Activated T-cell treated with anti-CD3 and anti-CD28 coated beads, Interleukin-2, amount 50 U/mL, for 4 hours (primary cell): Measurements from ENCODE around the gene EMC8. TPM values are rescaled to one million over a fixed set of nuclear protein-coding genes. Genes with fewer than 3 reads are reported as not detected.

Experiments
- ATAC-seq, 2 donors: fragments of 200-7000 bp; cut with Tn5 transposase; one replicate each; pipeline ENCODE4 v1.10.0; 2021
- DNase-seq: peaks from one replicate; pipeline ENCODE4 v3.0.0-alpha.2; 2020
- H3K27me3 Mint-ChIP-seq: one replicate; pipeline ENCODE4 v1.8.0; 2021; ENCODE audit warnings: low read depth, mixed read lengths
- H3K36me3 Mint-ChIP-seq: one replicate; pipeline ENCODE4 v1.8.0; 2022; ENCODE audit warnings: mixed read lengths; ENCODE audit not compliant: insufficient read depth
- H3K4me1 Mint-ChIP-seq: one replicate; pipeline ENCODE4 v1.8.0; 2021; ENCODE audit warnings: low read depth, mixed read lengths
- H3K4me3 Mint-ChIP-seq: one replicate; pipeline ENCODE4 v1.8.0; 2021; ENCODE audit warnings: mild to moderate bottlenecking, moderate library complexity, mixed read lengths
- H3K9me3 Mint-ChIP-seq: one replicate; pipeline ENCODE4 v1.8.0; 2021; ENCODE audit warnings: mixed read lengths
- total RNA-seq, 3 donors: library from RNA; stranded (reverse); gene quantifications; one replicate each; pipeline ENCODE4 v1.2.1, GENCODE V29; 2021

Gene EMC8
- total RNA-seq, 3 donors from 2014 or later, result 52.2 to 65.5 (median 62.2) TPM

GRCh38 chr16:85796152-85796551 is 3.2 kb downstream of the EMC8 start:
- H3K36me3 Mint-ChIP-seq, result peaks cover 35% of the 10 kb centered on the region
- no peak for DNase-seq
- no peaks in the 10 kb centered on the region for H3K9me3 Mint-ChIP-seq
- no peak for ATAC-seq
- peak overlapping the region; percentile 14 for H3K4me3 Mint-ChIP-seq
- no peaks in the 10 kb centered on the region for H3K27me3 Mint-ChIP-seq
- H3K4me1 Mint-ChIP-seq, result peaks cover 54% of the 10 kb centered on the region

DNA sequence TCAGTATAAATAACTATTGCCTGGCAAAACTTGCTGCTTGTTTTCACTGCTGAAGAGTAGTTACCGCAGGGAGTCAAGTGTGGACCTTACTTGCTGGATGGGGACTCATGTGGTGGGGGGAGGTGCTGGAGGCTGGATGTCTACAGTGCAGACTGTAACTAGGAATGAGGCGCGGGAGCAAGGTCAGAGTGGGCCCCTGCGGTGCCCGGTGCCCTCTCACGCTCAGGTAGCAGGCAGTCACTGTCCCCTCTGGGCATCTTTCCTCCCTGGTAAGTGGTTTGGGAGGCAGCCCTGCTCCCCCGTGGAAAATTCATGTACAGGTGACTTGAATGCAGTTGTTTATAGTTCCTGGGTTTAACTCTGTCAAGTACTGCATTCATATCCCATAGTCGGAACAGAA is 4.6 kb downstream of the EMC8 start:
- Mint-ChIP-seq H3K27me3 (no peaks in the 10 kb centered on the region), H3K4me1 (peaks cover 55% of the 10 kb centered on the region), H3K9me3 (no peaks in the 10 kb centered on the region), H3K4me3 (no peak overlapping the region), H3K36me3 (peaks cover 40% of the 10 kb centered on the region)
- no peak for ATAC-seq
- no peak for DNase-seq

DNA sequence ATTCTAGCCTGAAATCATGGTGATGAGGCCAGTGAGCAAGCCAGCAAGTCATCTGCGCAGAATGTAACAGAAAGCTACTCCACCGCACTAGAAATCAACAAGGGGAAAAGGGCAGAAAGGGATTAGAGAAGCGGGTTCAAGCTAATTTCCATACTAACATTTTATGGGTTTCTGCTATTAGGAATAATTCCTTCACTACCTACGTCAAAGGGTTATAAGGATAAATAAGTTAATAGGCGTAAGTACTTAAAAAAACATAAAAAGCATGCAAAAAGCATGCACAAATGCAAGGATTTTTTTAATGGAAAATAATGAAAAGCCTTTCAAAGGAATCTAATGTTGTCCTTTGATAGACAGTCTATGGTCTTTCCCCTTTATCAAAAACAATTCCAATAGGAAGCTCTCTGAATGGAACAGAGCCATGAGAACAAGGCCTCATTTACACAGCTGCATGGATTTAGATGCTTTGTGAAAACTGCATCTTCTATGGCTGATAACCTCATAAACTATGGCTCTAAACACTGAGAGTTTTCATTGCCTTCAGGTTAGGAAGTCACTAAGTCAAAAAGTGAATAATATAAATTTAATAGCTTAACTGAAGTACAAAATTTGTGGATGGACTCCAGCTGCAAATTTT is 5.6 kb downstream of the EMC8 start:
- no peak overlapping the region for H3K4me3 Mint-ChIP-seq
- no peaks in the 10 kb centered on the region for H3K27me3 Mint-ChIP-seq
- no peaks in the 10 kb centered on the region for H3K9me3 Mint-ChIP-seq
- peaks cover 44% of the 10 kb centered on the region for H3K36me3 Mint-ChIP-seq
- H3K4me1 Mint-ChIP-seq, result peaks cover 58% of the 10 kb centered on the region
- ATAC-seq (no peak), DNase-seq (no peak)

DNA sequence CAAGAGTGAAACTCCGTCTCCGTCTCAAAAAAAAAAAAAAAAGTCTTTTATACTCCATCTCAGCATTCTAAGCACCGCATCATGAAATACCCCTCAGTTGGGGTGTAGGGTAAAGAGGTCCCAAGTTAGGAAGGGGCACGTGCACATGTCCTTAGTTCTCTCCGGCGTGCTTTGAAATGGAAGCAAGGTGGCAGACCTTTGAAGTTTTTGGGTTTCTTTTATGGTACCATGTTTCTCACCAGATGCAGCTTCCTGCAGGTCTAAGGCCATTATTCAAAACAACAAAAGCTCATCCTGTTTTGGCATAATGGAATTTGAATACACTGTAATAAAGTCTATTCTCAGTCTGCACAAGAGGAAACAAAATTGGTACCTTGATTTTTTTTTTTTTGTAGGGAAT is 9.6 kb downstream of the EMC8 start:
- Mint-ChIP-seq H3K27me3 (no peaks in the 10 kb centered on the region), H3K9me3 (no peaks in the 10 kb centered on the region), H3K4me3 (no peak overlapping the region), H3K36me3 (peaks cover 50% of the 10 kb centered on the region), H3K4me1 (peaks cover 39% of the 10 kb centered on the region)
- ATAC-seq (no peak), DNase-seq (no peak)

DNA sequence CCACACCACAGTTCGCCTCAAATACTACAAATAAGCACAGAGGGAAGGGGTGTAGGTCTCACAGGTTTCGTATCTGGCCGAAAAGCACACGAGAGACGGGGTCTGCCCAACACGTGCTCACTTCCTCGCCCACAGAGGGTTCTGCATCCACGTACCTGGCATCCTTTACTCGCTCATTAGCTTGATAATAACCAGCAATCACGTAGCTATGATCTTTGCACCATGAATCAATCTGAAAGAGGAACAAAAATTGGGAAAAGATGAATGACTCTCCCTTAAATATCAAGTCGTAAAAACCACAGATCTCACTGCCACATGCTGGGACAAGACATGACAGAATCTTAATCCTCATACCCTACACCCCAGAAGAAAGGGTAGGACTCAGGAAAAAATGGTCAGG is 10.5 kb downstream of the EMC8 start:
- H3K36me3 Mint-ChIP-seq, result peaks cover 48% of the 10 kb centered on the region

DNA sequence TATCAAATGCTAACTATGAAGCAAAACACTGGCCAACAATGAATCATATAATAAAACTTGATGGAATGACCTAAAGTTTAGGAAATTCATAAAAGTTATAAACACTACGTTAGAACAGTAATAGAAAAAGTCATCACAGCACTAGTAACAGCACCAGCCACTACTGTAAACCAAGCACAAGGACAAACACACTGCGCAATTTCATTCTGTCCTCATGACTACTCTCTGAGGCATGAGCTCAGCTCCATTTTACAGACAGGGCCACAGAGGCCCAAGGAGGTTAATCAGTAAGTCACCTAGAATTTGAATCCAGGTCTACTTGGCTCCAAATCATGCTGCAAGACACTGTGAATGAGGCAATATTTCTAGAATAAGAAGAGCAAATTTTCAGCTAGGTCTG is 13.4 kb downstream of the EMC8 start:
- DNase-seq, result no peak
- ATAC-seq, result no peak
- H3K4me3 Mint-ChIP-seq, result no peak overlapping the region
- peaks cover 23% of the 10 kb centered on the region for H3K4me1 Mint-ChIP-seq
- H3K36me3 Mint-ChIP-seq, result peaks cover 36% of the 10 kb centered on the region
- no peaks in the 10 kb centered on the region for H3K27me3 Mint-ChIP-seq
- H3K9me3 Mint-ChIP-seq, result no peaks in the 10 kb centered on the region

More for the DNA sequence above, 10.5 kb downstream of the EMC8 start:
- no peaks in the 10 kb centered on the region for H3K27me3 Mint-ChIP-seq
- H3K4me3 Mint-ChIP-seq, result no peak overlapping the region
- H3K9me3 Mint-ChIP-seq, result no peaks in the 10 kb centered on the region
- H3K4me1 Mint-ChIP-seq, result peaks cover 37% of the 10 kb centered on the region
- DNase-seq, result no peak
- ATAC-seq, result no peak

DNA sequence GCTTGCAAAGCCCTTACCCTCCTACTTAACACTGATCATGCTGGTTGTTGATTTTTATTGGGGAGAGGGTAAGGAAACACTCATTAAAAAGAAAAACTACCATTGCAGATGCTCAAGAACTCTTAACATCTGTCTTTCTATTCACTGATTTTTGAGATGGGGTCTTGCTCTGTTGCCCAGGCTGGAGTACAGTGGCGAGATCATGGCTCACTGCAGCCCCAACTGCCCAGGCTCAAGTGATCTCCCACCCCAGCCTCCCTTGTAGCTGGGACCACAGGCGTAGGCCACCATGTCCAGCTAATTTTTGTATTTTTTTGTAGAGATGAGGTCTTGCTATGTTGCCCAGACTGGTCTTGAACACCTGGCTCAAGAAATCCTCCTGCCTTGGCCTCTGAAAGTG is 14.5 kb downstream of the EMC8 start:
- H3K36me3 Mint-ChIP-seq, result peaks cover 38% of the 10 kb centered on the region
- no peak for ATAC-seq
- no peak for DNase-seq
- peaks cover 12% of the 10 kb centered on the region for H3K4me1 Mint-ChIP-seq
- no peaks in the 10 kb centered on the region for H3K9me3 Mint-ChIP-seq
- no peak overlapping the region for H3K4me3 Mint-ChIP-seq
- H3K27me3 Mint-ChIP-seq, result no peaks in the 10 kb centered on the region

GRCh38 chr16:85783441-85783840 is 15.9 kb downstream of the EMC8 start:
- Mint-ChIP-seq H3K4me3 (no peak overlapping the region), H3K27me3 (no peaks in the 10 kb centered on the region), H3K36me3 (peaks cover 40% of the 10 kb centered on the region), H3K9me3 (no peaks in the 10 kb centered on the region), H3K4me1 (peaks cover 6% of the 10 kb centered on the region)
- DNase-seq (no peak), ATAC-seq (no peak)

GRCh38 chr16:85782451-85782850 is 16.9 kb downstream of the EMC8 start:
- Mint-ChIP-seq H3K36me3 (peaks cover 35% of the 10 kb centered on the region), H3K4me3 (no peak overlapping the region), H3K27me3 (no peaks in the 10 kb centered on the region), H3K4me1 (peaks cover 6% of the 10 kb centered on the region), H3K9me3 (no peaks in the 10 kb centered on the region)
- ATAC-seq (no peak), DNase-seq (no peak)

DNA sequence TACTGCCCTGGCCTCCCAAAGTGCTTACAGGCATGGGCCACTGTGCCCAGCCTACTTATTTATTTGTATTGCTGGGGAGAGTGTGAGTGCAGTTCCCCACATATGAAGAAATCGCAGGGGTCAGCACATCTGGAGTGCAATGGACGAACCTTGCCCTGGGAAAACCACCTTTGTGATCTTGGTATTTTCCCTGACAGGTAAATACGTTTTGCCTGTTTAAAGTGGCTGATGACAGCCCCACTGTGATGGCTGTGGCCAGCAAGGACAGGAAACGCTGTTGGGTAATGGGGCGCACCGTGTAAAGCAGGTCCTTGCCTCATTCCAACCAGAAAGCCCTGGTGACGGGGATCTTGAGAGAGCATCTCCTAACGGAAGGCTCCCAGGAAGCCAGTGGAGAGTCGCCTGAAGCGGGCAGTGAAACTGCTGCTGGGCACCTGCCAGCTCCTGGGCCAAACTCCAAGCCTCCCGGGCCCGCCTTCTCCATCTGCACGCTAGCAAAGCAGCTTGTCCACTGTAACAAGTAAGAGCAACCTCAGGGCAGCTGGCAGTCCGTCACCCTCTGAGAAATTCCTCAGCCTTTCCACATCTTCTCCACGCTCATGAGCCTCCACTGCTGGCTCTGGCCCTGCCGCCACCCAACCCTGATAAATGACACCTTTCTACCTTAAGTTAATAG is 17.5 kb downstream of the EMC8 start:
- no peak for DNase-seq
- H3K27me3 Mint-ChIP-seq, result no peaks in the 10 kb centered on the region
- no peak overlapping the region for H3K4me3 Mint-ChIP-seq
- peaks cover 35% of the 10 kb centered on the region for H3K36me3 Mint-ChIP-seq
- peaks cover 6% of the 10 kb centered on the region for H3K4me1 Mint-ChIP-seq
- ATAC-seq, result no peak
- no peaks in the 10 kb centered on the region for H3K9me3 Mint-ChIP-seq

- H3K4me1 Mint-ChIP-seq, result peaks cover 6% of the 10 kb centered on the region
- DNase-seq, result no peak
- no peaks in the 10 kb centered on the region for H3K27me3 Mint-ChIP-seq
- H3K9me3 Mint-ChIP-seq, result no peaks in the 10 kb centered on the region
- peaks cover 33% of the 10 kb centered on the region for H3K36me3 Mint-ChIP-seq
- no peak overlapping the region for H3K4me3 Mint-ChIP-seq
- ATAC-seq, result no peak
These were observed 18.2 kb downstream of the EMC8 start for GRCh38 chr16:85781156-85781555.

DNA sequence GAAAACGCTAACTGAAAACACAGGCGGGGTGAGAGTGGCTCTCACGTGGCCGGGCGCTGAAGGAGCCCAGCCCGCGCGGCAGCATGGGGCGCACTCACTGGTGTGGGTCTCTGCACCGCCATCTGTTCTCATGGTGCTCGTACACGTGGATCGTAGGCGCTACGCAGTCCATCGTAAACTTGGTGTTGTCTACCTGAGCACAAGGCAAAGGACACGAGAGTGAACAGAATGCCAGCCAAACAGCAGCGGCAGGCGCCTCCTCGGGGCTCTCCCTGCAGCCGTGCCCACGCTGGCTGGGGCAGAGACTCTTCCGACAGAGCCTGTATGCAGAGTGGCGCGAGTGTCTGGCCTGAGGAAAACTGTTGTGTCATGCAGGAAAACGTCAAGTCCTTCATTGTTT is 19.1 kb downstream of the EMC8 start:
- Mint-ChIP-seq H3K27me3 (no peaks in the 10 kb centered on the region), H3K4me3 (no peak overlapping the region), H3K9me3 (no peaks in the 10 kb centered on the region), H3K4me1 (peaks cover 4% of the 10 kb centered on the region), H3K36me3 (peaks cover 26% of the 10 kb centered on the region)
- DNase-seq, result no peak
- ATAC-seq, result no peak

DNA sequence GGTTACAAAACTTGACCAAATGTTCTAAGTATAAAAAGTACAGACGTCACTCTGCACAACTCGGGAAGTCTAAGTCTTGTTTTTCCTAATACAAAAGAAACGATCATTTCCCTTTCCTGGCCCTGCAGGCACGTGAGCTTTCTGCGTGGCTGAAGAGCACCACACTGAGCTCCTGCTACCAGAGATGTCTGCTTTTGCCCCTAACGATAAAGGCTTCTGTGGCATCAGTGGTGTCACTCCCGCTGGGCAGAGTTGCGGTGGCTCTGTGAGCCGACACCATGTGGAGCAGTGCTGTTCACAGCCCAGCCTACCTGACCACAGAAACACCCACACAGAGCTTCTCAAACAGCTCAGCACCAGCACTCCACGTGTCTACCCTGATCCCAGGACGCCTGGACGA is 20.5 kb downstream of the EMC8 start:
- peaks cover 4% of the 10 kb centered on the region for H3K4me1 Mint-ChIP-seq

DNA sequence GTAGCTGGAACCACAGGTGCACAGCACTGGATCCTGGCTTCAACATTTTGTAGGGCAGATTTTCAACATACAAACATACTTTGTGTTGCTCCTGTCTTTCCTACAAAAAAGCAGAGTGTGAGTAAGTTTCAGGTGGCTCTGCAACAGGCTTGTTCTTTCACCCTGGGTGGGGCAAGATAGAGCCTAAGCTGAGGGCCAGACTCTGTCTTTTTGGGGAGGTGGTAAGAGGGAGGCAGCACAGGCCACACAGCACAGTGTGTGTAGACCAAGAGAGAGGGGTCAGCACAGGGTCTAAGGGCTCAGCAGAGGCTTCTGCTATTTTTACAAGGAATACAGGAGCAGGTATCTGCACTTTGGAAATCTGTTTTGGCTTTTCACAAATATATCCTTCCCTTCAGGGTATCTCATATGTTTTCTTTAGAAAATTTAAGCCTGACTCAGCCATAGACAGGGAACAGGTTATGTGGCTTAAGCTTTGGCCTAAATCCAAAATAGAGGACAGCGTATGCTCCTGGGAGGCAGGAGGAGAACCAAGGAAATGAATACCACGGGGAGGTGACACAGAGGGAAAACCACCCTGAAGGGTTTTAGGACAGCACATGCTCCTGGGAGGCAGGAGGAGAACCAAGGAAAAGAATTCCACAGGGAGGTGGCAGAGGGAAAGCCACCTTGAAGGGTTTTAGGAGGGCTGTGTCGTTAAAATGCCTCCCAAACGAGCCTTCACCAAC is 21.6 kb downstream of the EMC8 start:
- Mint-ChIP-seq H3K4me1 (no peaks in the 10 kb centered on the region), H3K36me3 (peaks cover 25% of the 10 kb centered on the region), H3K9me3 (no peaks in the 10 kb centered on the region), H3K4me3 (no peak overlapping the region), H3K27me3 (no peaks in the 10 kb centered on the region)
- ATAC-seq (no peak), DNase-seq (no peak)

More for the DNA sequence above, 20.5 kb downstream of the EMC8 start:
- ATAC-seq (peak; percentile 79 to 95), DNase-seq (no peak)
- peaks cover 26% of the 10 kb centered on the region for H3K36me3 Mint-ChIP-seq
- no peaks in the 10 kb centered on the region for H3K27me3 Mint-ChIP-seq
- no peaks in the 10 kb centered on the region for H3K9me3 Mint-ChIP-seq
- H3K4me3 Mint-ChIP-seq, result no peak overlapping the region

GRCh38 chr16:85774811-85775210 is 24.5 kb downstream of the EMC8 start:
- ATAC-seq, result no peak

More at GRCh38 chr16:85774811-85775210, 24.5 kb downstream of the EMC8 start:
- Mint-ChIP-seq H3K4me3 (no peak overlapping the region), H3K4me1 (no peaks in the 10 kb centered on the region), H3K27me3 (no peaks in the 10 kb centered on the region), H3K36me3 (peaks cover 15% of the 10 kb centered on the region), H3K9me3 (no peaks in the 10 kb centered on the region)
- no peak for DNase-seq
